Adrenal gland (tissue), 12 donors: ENCODE data around the gene C20orf144. TPM values are rescaled to one million over a fixed set of nuclear protein-coding genes. Genes with fewer than 3 reads are reported as not detected.

Experiments used
- DNase-seq, 7 donors: peaks; one replicate each; pipeline ENCODE4 v3.0.0-alpha.2; 2019 to 2020
- H3K27ac ChIP-seq, 5 donors: fragments of 200-600 bp; sonication (generic) in 4 of 5; 1 replicate in 3 of 5; 2 replicates in 2 of 5; pipeline versions ENCODE4 v1.5.1 to v1.8.0; 2016 to 2020; ENCODE audit warnings: mild to moderate bottlenecking in 1 of 5
- H3K27me3 ChIP-seq: fragments of 200-600 bp; 2 replicates; pipeline ENCODE4 v1.8.0; 2021
- H3K36me3 ChIP-seq, 2 donors: fragments of 200-600 bp; replicated peaks in 1 of 2; 1 replicate in 1 of 2; 2 replicates in 1 of 2; pipeline versions ENCODE4 v1.5.1 to v1.8.0; 2018 to 2022
- H3K4me1 ChIP-seq, 2 donors: fragments of 200-600 bp; replicated peaks in 1 of 2; 1 replicate in 1 of 2; 2 replicates in 1 of 2; pipeline versions ENCODE4 v1.5.1 to v1.8.0; 2018 to 2021
- H3K4me3 ChIP-seq, 4 donors: fragments of 200-600 bp; sonication (generic) in 3 of 4; one replicate each; pipeline ENCODE4 v1.5.1; 2016 to 2018
- H3K9me3 ChIP-seq, 3 donors: fragments of 200-600 bp; sonication (generic) in 1 of 3; replicated peaks in 1 of 3; 1 replicate in 2 of 3; 2 replicates in 1 of 3; pipeline versions ENCODE4 v1.5.1 to v1.8.0; 2016 to 2021
- CTCF ChIP-seq, 6 experiments: fragments of 450-650 bp in 4 of 6; fragments of 200-600 bp in 2 of 6; sonication (generic) in 1 of 6; IDR thresholded peaks; 1 replicate in 5 of 6; 2 replicates in 1 of 6; pipeline versions ENCODE4 v1.5.1 to v1.8.0; 2016 to 2021; ENCODE audit warnings: antibody characterized with exemption in 6 of 6, mild to moderate bottlenecking in 2 of 6, moderate library complexity in 1 of 6
- POLR2A ChIP-seq, 2 donors: fragments of 450-650 bp; IDR thresholded peaks; one replicate each; pipeline ENCODE4 v1.6.1; 2017; ENCODE audit warnings: antibody characterized with exemption in 2 of 2, mild to moderate bottlenecking in 2 of 2, moderate library complexity in 1 of 2
- WGBS, 4 donors: extraction: QIAGEN DNeasy Blood & Tissue Kit in 2 of 4; methylation state at CpG; one replicate each; pipeline versions ENCODE4 v1.1.5 to v1.1.7; 2013 to 2017; 5-methylcytosine and 5-hydroxymethylcytosine counted together
- intact Hi-C, 2 donors: fragments of 100-400 bp; cut with DNase I; formaldehyde crosslinking; loops; one replicate each; pipeline versions ENCODE4 v1.14.1 to v1.15.0; 2022 to 2023
- polyA plus RNA-seq, 3 donors: library from polyadenylated mRNA; stranded (reverse); fragments of 200-250 nt in 2 of 3; fragments of 350-450 nt in 1 of 3; fragmentation: Illumina TruSeq in 1 of 3; extraction: RNeasy Lipid Tissue Mini Kit (QIAGEN cat#74804) in 1 of 3; gene quantifications; one replicate each; pipeline ENCODE4 v1.2.3, GENCODE V29; 2013 to 2014
- total RNA-seq, 9 donors: library from RNA; depleted of rRNA in 4 of 9; stranded (reverse); fragments of >200 nt in 4 of 9; fragments of 120-200 nt in 1 of 9; fragmentation: NEBNext Ultra II Directional in 1 of 9; extraction: Animal tissue kit (Norgen Biotek cat#: 25700) in 1 of 9; gene quantifications; one replicate each; pipeline versions ENCODE4 v1.1.0 to v1.2.4, GENCODE V29; 2013 to 2023
- donor health status: healthy with polysubstance abuse.
- donor health status: Bipolar disorder and iron deficiency.
- donor health status: DM: yes; HTN: yes; CAD: no.
- donor health status: DM: no; HTN: no; CAD: no.
- donor health status: DM: no; HTN: no; CAD: no.
- donor health status: DM: yes; HTN: yes; CAD: no.

The C20orf144 gene
- total and polyA plus RNA-seq, 12 donors = 0.06 to 0.32 (median 0.14) TPM; not detected in 7

- Histone ChIP-seq H3K4me3 (peak overlapping the region in 3 of 4 donors; percentile 11 to 75 (median 38)), H3K27ac (peak overlapping the region in 4 of 5 donors; percentile 62 to 91 (median 78)), H3K27me3 (no peaks in the 10 kb centered on the region), H3K36me3 (peaks cover 0 to 19% of the 10 kb centered on the region in 2 donors), H3K4me1 (peaks cover 27 to 38% of the 10 kb centered on the region in 2 donors), H3K9me3 (no peaks in the 10 kb centered on the region)
- peak in 2 of 7 donors; percentile 33 to 41 for DNase-seq
- TF ChIP-seq CTCF (IDR thresholded peaks at IDR 0.05) (no peak), POLR2A (IDR thresholded peaks at IDR 0.05) (no peak)
- intact Hi-C loops = loop anchor here in 1 of 2 donors (5.0 kb wide), 1 partner anchor 212 kb away; no protein-coding TSS in a partner anchor
- WGBS, 4 donors = 46 to 61% (median 54%) methylated on average over 3 to 9 of the region's 9 CpGs
These were observed 2.1 kb downstream of the C20orf144 start for GRCh38 chr20:33664085-33664761.

GRCh38 chr20:33664762-33665144 is 2.6 kb downstream of the C20orf144 start:
- Histone ChIP-seq H3K9me3 (no peaks in the 10 kb centered on the region), H3K36me3 (peaks cover 0 to 18% of the 10 kb centered on the region in 2 donors), H3K4me3 (no peak overlapping the region), H3K4me1 (peaks cover 27 to 38% of the 10 kb centered on the region in 2 donors), H3K27ac (peak overlapping the region in 2 of 5 donors; percentile 89 to 91), H3K27me3 (no peaks in the 10 kb centered on the region)
- WGBS, 4 donors = 90 to 100% (median 98%) methylated on average over 2 of the region's 2 CpGs
- TF ChIP-seq POLR2A (IDR thresholded peaks at IDR 0.05) (no peak), CTCF (IDR thresholded peaks at IDR 0.05) (no peak)
- intact Hi-C loops = loop anchor here in 1 of 2 donors (5.0 kb wide), 1 partner anchor 212 kb away; no protein-coding TSS in a partner anchor
- DNase-seq = peak in 1 of 7 donors; percentile 35

- peak within 1 kb of the TSS; percentile 62 to 87 (median 76) for H3K27ac ChIP-seq
- H3K4me3 ChIP-seq = peak within 1 kb of the TSS in 2 of 4 donors; percentile 23 to 54
- no peaks in the 10 kb centered on the region for H3K27me3 ChIP-seq
- peaks cover 0 to 31% of the 10 kb centered on the region in 2 donors for H3K36me3 ChIP-seq
- H3K9me3 ChIP-seq = no peaks in the 10 kb centered on the region
- peak; percentile 92 to 99 (median 99) for DNase-seq
- H3K4me1 ChIP-seq = peaks cover 27 to 41% of the 10 kb centered on the region in 2 donors
- intact Hi-C loops = no loop called here
- TF ChIP-seq POLR2A (IDR thresholded peaks at IDR 0.05) = peak; percentile 36 to 89
- TF ChIP-seq CTCF (IDR thresholded peaks at IDR 0.05) = peak; percentile 7 to 48 (median 42)
- 5 to 15% (median 9%) methylated on average over 21 to 50 of the region's 50 CpGs for WGBS, 4 donors
These were observed 4.4 kb downstream of the C20orf144 start, which contains the start of gene ACTL10 for GRCh38 chr20:33666293-33667244. Gene ACTL10 (plus strand): TSS chr20:33666943. CDS start chr20:33667498, 555 bp downstream.
